Astrocyte (in vitro differentiated cells and primary cell): ENCODE results near the gene PITPNM2. TPM values are rescaled to one million over a fixed set of nuclear protein-coding genes. Genes with fewer than 3 reads are reported as not detected.

Source experiments
- DNase-seq: peaks from one replicate; pipeline ENCODE4 v3.0.0-alpha.2; 2010; ENCODE audit warnings: low read depth
- FAIRE-seq: peaks from 2 replicates; lab custom pipeline; 2011; peaks lifted over from hg19 to GRCh38; lab: Jason Lieb, UNC
- H2AFZ ChIP-seq: 2 replicates; pipeline ENCODE4 v1.6.0; 2012; ENCODE audit warnings: low read depth, low read length, inconsistent platforms
- H3K27ac ChIP-seq: 2 replicates; pipeline ENCODE4 v1.5.1; 2011; ENCODE audit warnings: low read depth, low read length, inconsistent platforms
- H3K27me3 ChIP-seq: 2 replicates; pipeline ENCODE4 v1.6.0; 2011; ENCODE audit warnings: low read length, inconsistent platforms; ENCODE audit not compliant: insufficient read depth
- H3K36me3 ChIP-seq: 2 replicates; pipeline ENCODE4 v1.5.1; 2011; ENCODE audit warnings: low read length, inconsistent platforms; ENCODE audit not compliant: insufficient read depth
- H3K4me1 ChIP-seq: 2 replicates; pipeline ENCODE4 v1.5.1; 2011; ENCODE audit warnings: low read length, inconsistent platforms; ENCODE audit not compliant: insufficient read depth
- H3K4me2 ChIP-seq: 2 replicates; pipeline ENCODE4 v1.6.0; 2012; ENCODE audit warnings: low read length, inconsistent platforms
- H3K4me3 ChIP-seq: 2 replicates; pipeline ENCODE4 v1.5.1; 2011; ENCODE audit warnings: low read depth, mild to moderate bottlenecking, low read length, inconsistent platforms; ENCODE audit not compliant: insufficient read depth
- H3K79me2 ChIP-seq: 2 replicates; pipeline ENCODE4 v1.6.0; 2012; ENCODE audit warnings: mild to moderate bottlenecking, low read length, inconsistent platforms; ENCODE audit not compliant: insufficient read depth
- H3K9ac ChIP-seq: 2 replicates; pipeline ENCODE4 v1.6.0; 2012; ENCODE audit warnings: mild to moderate bottlenecking, low read length, inconsistent platforms
- H3K9me3 ChIP-seq: 2 replicates; pipeline ENCODE4 v1.5.1; 2012; ENCODE audit warnings: low read depth, mild to moderate bottlenecking, low read length, inconsistent platforms; ENCODE audit not compliant: insufficient read depth
- H4K20me1 ChIP-seq: 2 replicates; pipeline ENCODE4 v1.6.0; 2012; ENCODE audit warnings: low read length, inconsistent platforms; ENCODE audit not compliant: insufficient read depth
- H3K27ac Mint-ChIP-seq: one replicate; pipeline ENCODE4 v1.8.0; 2021; ENCODE audit warnings: mild to moderate bottlenecking, mixed read lengths; ENCODE audit not compliant: unreplicated experiment
- H3K27me3 Mint-ChIP-seq: one replicate; pipeline ENCODE4 v1.8.0; 2021; ENCODE audit warnings: low read depth, mixed read lengths; ENCODE audit not compliant: unreplicated experiment
- H3K36me3 Mint-ChIP-seq: one replicate; pipeline ENCODE4 v1.8.0; 2021; ENCODE audit warnings: low read depth, mixed read lengths; ENCODE audit not compliant: unreplicated experiment
- H3K4me1 Mint-ChIP-seq: one replicate; pipeline ENCODE4 v1.8.0; 2021; ENCODE audit warnings: low read depth, mixed read lengths; ENCODE audit not compliant: unreplicated experiment
- H3K4me3 Mint-ChIP-seq: one replicate; pipeline ENCODE4 v1.8.0; 2021; ENCODE audit warnings: mild to moderate bottlenecking, moderate library complexity, mixed read lengths; ENCODE audit not compliant: unreplicated experiment
- H3K9me3 Mint-ChIP-seq: one replicate; pipeline ENCODE4 v1.8.0; 2021; ENCODE audit warnings: mild to moderate bottlenecking, mixed read lengths; ENCODE audit not compliant: unreplicated experiment
- EZH2 ChIP-seq: IDR thresholded peaks from 2 replicates; pipeline ENCODE4 v1.6.1; 2012; ENCODE audit warnings: mild to moderate bottlenecking, low read length, inconsistent platforms; ENCODE audit not compliant: insufficient read depth
- total RNA-seq: library from RNA; stranded (reverse); gene quantifications from 2 replicates; pipeline ENCODE4 v1.2.1, GENCODE V29; 2021
- TF ChIP-seq, protein P1 (sequence below): IDR thresholded peaks from 2 replicates; pipeline ENCODE4 v1.5.1; 2011; ENCODE audit warnings: low read depth, mild to moderate bottlenecking, inconsistent platforms, low read length, moderate library complexity; ENCODE audit not compliant: insufficient read depth

The PITPNM2 gene
- total RNA-seq, 1 donor from 2014 or later: 13.2 TPM

DNA sequence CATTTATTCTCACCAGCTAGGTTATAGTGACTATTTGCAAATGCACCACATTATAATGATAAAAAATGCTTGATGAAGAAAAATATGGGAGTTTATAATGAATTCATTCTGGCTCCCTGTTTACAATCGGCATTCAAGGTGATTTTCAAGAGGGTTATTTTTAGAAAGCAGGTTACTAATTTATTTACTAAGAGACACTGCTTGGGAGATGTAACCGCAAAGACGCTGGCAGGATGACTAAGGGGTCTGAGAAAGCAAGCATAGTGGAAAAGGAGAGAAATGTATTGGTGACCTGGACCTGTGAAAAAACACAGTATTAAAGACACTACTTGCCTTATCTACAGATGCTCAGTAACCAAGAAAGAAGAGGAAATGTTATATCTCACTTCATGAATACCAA, 13.3 kb upstream of the PITPNM2 start:
- H3K9ac ChIP-seq: no peak overlapping the region

DNA sequence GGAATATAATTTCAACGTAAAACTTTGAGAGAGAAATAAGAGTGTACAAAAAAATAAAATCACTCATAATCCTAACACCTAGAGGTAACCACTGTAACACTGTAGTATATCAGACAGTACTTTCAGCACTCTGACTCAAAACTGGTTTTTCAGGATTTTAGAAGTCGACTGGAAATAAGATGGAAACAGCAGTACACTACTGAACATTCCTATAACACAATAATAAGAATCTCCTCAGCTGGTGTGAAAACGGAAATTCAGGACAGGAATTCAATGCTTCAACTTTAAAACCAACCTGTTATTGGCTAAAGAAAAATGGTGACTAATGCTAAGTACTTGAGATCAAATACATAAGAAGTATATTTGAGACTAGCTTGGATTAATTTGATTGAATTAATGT, 12.3 kb upstream of the PITPNM2 start:
- Mint-ChIP-seq H3K9me3 (no peaks in the 10 kb centered on the region), H3K4me3 (no peak overlapping the region), H3K4me1 (peaks cover 7% of the 10 kb centered on the region), H3K27me3 (no peaks in the 10 kb centered on the region), H3K36me3 (peaks cover 1% of the 10 kb centered on the region), H3K27ac (no peak overlapping the region)
- H3K36me3 ChIP-seq: peaks cover 18% of the 10 kb centered on the region
- H3K9ac ChIP-seq: no peak overlapping the region
- peaks cover 4% of the 10 kb centered on the region for H4K20me1 ChIP-seq
- no peaks in the 10 kb centered on the region for H3K27me3 ChIP-seq
- H3K79me2 ChIP-seq: no peaks in the 10 kb centered on the region
- DNase-seq (no peak), FAIRE-seq (no peak)
- no peaks in the 10 kb centered on the region for H3K9me3 ChIP-seq
- H3K4me1 ChIP-seq: no peaks in the 10 kb centered on the region
- no peak overlapping the region for H3K27ac ChIP-seq
- H2AFZ ChIP-seq: no peak overlapping the region
- TF ChIP-seq, protein P1, sequence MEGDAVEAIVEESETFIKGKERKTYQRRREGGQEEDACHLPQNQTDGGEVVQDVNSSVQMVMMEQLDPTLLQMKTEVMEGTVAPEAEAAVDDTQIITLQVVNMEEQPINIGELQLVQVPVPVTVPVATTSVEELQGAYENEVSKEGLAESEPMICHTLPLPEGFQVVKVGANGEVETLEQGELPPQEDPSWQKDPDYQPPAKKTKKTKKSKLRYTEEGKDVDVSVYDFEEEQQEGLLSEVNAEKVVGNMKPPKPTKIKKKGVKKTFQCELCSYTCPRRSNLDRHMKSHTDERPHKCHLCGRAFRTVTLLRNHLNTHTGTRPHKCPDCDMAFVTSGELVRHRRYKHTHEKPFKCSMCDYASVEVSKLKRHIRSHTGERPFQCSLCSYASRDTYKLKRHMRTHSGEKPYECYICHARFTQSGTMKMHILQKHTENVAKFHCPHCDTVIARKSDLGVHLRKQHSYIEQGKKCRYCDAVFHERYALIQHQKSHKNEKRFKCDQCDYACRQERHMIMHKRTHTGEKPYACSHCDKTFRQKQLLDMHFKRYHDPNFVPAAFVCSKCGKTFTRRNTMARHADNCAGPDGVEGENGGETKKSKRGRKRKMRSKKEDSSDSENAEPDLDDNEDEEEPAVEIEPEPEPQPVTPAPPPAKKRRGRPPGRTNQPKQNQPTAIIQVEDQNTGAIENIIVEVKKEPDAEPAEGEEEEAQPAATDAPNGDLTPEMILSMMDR: no peak
- no peak for TF ChIP-seq EZH2
- H3K4me2 ChIP-seq: no peak overlapping the region
- no peak overlapping the region for H3K4me3 ChIP-seq

More for the DNA sequence above, 13.3 kb upstream of the PITPNM2 start:
- Histone ChIP-seq H3K27me3 (no peaks in the 10 kb centered on the region), H2AFZ (no peak overlapping the region), H3K4me3 (no peak overlapping the region), H3K27ac (no peak overlapping the region), H3K36me3 (peaks cover 18% of the 10 kb centered on the region), H4K20me1 (peaks cover 4% of the 10 kb centered on the region), H3K9me3 (no peaks in the 10 kb centered on the region), H3K4me2 (no peak overlapping the region), H3K79me2 (no peaks in the 10 kb centered on the region), H3K4me1 (no peaks in the 10 kb centered on the region)
- no peaks in the 10 kb centered on the region for H3K9me3 Mint-ChIP-seq
- DNase-seq (no peak), FAIRE-seq (no peak)
- peaks cover 1% of the 10 kb centered on the region for H3K36me3 Mint-ChIP-seq
- TF ChIP-seq, protein P1: no peak
- no peak for TF ChIP-seq EZH2
- H3K27me3 Mint-ChIP-seq: no peaks in the 10 kb centered on the region
- no peak overlapping the region for H3K4me3 Mint-ChIP-seq
- no peak overlapping the region for H3K27ac Mint-ChIP-seq
- peaks cover 7% of the 10 kb centered on the region for H3K4me1 Mint-ChIP-seq

DNA sequence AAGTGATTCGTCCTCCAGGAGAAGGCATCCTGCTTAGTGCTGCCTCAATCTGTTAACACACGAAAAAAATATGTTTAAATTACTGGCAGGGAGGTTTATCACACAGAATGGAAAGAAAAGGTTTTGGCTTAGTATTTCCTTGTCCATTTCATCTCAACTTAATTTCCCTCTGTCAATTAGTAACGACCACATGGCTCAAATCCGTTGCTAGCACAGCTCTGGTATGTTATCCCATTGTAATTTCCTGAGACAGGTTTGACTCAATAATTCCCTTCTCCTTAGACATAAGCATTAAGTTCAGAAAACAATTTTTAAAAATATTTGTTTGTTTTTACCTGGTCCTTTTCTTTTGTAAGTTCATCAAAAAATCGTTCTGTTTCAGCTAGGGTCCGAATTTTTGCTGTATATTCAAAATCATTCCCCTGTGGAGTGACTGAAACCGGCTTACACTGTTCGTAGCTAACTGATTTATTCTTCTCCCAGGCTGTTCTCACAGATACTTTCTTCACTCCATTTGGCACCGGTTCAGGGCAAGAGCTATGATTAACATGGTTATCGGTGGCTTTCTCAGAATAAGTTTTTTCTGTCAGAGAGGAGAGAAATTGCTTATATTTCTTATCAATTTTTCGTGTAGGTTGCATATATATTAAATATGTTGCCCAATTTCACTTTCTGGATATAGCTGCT, 10.1 kb upstream of the PITPNM2 start:
- no peak overlapping the region for H3K27ac Mint-ChIP-seq
- FAIRE-seq (no peak), DNase-seq (no peak)
- Histone ChIP-seq H3K4me2 (no peak overlapping the region), H3K9ac (no peak overlapping the region), H3K4me1 (no peaks in the 10 kb centered on the region), H3K4me3 (no peak overlapping the region), H3K9me3 (no peaks in the 10 kb centered on the region), H2AFZ (no peak overlapping the region), H3K36me3 (peaks cover 18% of the 10 kb centered on the region), H3K27me3 (no peaks in the 10 kb centered on the region), H3K27ac (no peak overlapping the region), H4K20me1 (no peaks in the 10 kb centered on the region), H3K79me2 (no peaks in the 10 kb centered on the region)
- H3K9me3 Mint-ChIP-seq: no peaks in the 10 kb centered on the region
- peaks cover 2% of the 10 kb centered on the region for H3K4me1 Mint-ChIP-seq
- H3K27me3 Mint-ChIP-seq: no peaks in the 10 kb centered on the region
- H3K4me3 Mint-ChIP-seq: no peak overlapping the region
- H3K36me3 Mint-ChIP-seq: peaks cover 1% of the 10 kb centered on the region
- no peak for TF ChIP-seq EZH2
- TF ChIP-seq, protein P1: no peak
